ENCODE results near the gene NUP210.

Gene NUP210

GRCh38 chr3:13266651-13267362 lies 153.3 kb downstream of the NUP210 start:
- ChIA-PET CTCF (interaction anchor here (1.0 to 1.9 kb wide), 2 partner anchors 40 to 175 kb away, joined by 3 to 5 read pairs; no protein-coding TSS in a partner anchor), POLR2A (no interaction called here)
- no peak for DNase-seq (ENCODE audit: extremely low spot score)
- TF ChIP-seq CTCF (IDR thresholded peaks at IDR 0.05; ENCODE audit: control extremely low read depth, extremely low read depth, low read depth, missing control alignments), result no peak

Measured in GM10248 (cell line).